Vagina (tissue), 2 donors: ENCODE results near the gene IGFLR1. TPM values are rescaled to one million over a fixed set of nuclear protein-coding genes. Genes with fewer than 3 reads are reported as not detected.

Source experiments
- DNase-seq, 2 donors: peaks; one replicate each; pipeline ENCODE4 v3.0.0-alpha.2; 2017; ENCODE audit errors: extremely low spot score in 2 of 2
- H3K27ac ChIP-seq: fragments of 200-600 bp; sonication (generic); one replicate; pipeline ENCODE4 v1.5.1; 2019
- H3K27me3 ChIP-seq: fragments of 200-600 bp; sonication (generic); one replicate; pipeline ENCODE4 v1.5.1; 2019
- H3K36me3 ChIP-seq, 2 donors: fragments of 200-600 bp; sonication (generic); one replicate each; pipeline ENCODE4 v1.5.1; 2017 to 2019
- H3K4me1 ChIP-seq: fragments of 200-600 bp; sonication (generic); one replicate; pipeline ENCODE4 v1.5.1; 2019
- H3K4me3 ChIP-seq, 2 donors: fragments of 200-600 bp; sonication (generic); 1 replicate in 1 of 2; 2 replicates in 1 of 2; pipeline ENCODE4 v1.5.1; 2016 to 2019
- H3K9me3 ChIP-seq: fragments of 200-600 bp; sonication (generic); one replicate; pipeline ENCODE4 v1.5.1; 2019
- POLR2A ChIP-seq, 2 donors: fragments of 450-650 bp; IDR thresholded peaks; one replicate each; pipeline ENCODE4 v1.6.1; 2017; ENCODE audit warnings: antibody characterized with exemption in 2 of 2, mild to moderate bottlenecking in 2 of 2, moderate library complexity in 2 of 2
- POLR2AphosphoS5 ChIP-seq, 2 donors: sonication (generic); formaldehyde crosslinking; IDR thresholded peaks; one replicate each; pipeline ENCODE4 v1.9.0; 2017; ENCODE audit warnings: antibody characterized with exemption in 2 of 2, mild to moderate bottlenecking in 2 of 2, low read depth in 1 of 2; ENCODE audit not compliant: insufficient read depth in 1 of 2
- intact Hi-C: fragments of 100-400 bp; cut with DNase I; formaldehyde crosslinking; loops from one replicate; pipeline ENCODE4 v1.15.1; 2023
- total RNA-seq: library from RNA; depleted of rRNA; stranded (reverse); fragments of >200 nt; gene quantifications from one replicate; pipeline ENCODE4 v1.2.3, GENCODE V29; 2016
- TF ChIP-seq, protein P1 (sequence below), 3 experiments: fragments of 450-650 bp in 2 of 3; fragments of 200-600 bp in 1 of 3; sonication (generic) in 1 of 3; IDR thresholded peaks; one replicate each; pipeline ENCODE4 v1.5.1; 2017 to 2019; ENCODE audit warnings: antibody characterized with exemption in 3 of 3, mild to moderate bottlenecking in 2 of 3, moderate library complexity in 2 of 3

The IGFLR1 gene
- total RNA-seq, 1 donor from 2014 or later: 7.4 TPM

DNA sequence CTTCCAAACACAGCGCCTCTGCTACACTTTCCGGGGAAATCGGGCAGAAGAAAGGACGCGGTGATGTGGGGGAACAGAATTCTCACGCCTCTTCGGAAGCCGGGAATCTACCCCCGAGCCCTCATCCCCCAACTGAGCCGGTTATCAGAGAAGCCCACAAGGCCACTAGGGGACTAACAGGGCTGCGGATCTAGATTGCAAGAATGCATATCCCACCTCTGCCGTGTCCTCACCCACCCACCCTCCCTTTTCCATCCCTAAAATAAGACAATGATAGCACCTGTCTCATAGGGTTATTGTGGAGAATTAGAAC, 1.1 kb downstream of the IGFLR1 start:
- intact Hi-C loops: no loop called here
- Histone ChIP-seq H3K4me3 (peak overlapping the region; percentile 64 to 66), H3K27ac (peak overlapping the region; percentile 66), H3K27me3 (no peaks in the 10 kb centered on the region), H3K9me3 (no peaks in the 10 kb centered on the region), H3K36me3 (peaks cover 0 to 25% of the 10 kb centered on the region in 2 donors), H3K4me1 (peaks cover 31% of the 10 kb centered on the region)
- DNase-seq: no peak
- TF ChIP-seq, protein P1, sequence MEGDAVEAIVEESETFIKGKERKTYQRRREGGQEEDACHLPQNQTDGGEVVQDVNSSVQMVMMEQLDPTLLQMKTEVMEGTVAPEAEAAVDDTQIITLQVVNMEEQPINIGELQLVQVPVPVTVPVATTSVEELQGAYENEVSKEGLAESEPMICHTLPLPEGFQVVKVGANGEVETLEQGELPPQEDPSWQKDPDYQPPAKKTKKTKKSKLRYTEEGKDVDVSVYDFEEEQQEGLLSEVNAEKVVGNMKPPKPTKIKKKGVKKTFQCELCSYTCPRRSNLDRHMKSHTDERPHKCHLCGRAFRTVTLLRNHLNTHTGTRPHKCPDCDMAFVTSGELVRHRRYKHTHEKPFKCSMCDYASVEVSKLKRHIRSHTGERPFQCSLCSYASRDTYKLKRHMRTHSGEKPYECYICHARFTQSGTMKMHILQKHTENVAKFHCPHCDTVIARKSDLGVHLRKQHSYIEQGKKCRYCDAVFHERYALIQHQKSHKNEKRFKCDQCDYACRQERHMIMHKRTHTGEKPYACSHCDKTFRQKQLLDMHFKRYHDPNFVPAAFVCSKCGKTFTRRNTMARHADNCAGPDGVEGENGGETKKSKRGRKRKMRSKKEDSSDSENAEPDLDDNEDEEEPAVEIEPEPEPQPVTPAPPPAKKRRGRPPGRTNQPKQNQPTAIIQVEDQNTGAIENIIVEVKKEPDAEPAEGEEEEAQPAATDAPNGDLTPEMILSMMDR (IDR thresholded peaks at IDR 0.05): no peak
- TF ChIP-seq POLR2A (IDR thresholded peaks at IDR 0.05) (no peak), POLR2AphosphoS5 (IDR thresholded peaks at IDR 0.05; ENCODE audit: insufficient read depth in 1 of 2, low read depth in 1 of 2) (no peak)

DNA sequence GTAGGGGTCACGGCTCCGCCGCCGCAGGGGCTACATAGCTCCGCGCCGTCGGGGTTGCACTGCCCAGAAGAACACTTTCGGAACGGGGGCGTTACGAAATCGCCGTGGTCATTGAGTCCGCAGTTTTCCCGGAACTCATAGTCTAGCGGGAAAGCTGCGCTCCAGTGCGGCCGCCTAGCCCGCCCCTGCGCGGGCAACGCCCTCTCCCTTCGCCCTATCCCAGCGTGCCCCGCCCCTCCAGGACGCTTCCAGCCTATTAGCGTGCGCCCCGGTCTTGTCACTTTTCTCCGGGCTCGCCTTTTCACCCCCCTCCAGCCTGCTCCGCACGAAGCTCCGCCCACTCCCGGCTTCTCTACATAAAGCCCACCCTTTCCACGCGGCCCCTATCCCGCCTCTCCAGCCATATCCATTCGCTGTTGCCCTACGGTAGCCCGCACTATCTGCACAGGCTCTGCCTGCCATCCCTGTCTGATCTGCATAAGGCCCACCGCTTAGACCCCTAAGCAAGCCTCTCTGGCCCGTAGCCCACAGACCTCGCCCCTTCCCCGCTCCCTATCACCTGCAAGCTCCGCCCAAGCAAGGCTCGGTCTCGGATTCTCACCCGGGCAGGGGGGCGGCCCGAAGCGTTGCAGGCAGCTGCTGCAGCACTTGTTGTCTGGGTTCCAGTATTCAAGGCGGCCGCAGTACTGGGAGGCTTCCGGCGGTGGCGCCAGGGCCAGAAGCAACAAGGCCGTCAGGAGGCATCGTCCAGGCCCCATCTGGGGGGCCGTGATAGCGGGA, 1.6 kb downstream of the IGFLR1 start:
- intact Hi-C loops: no loop called here
- peaks cover 0 to 25% of the 10 kb centered on the region in 2 donors for H3K36me3 ChIP-seq
- H3K4me3 ChIP-seq: peak overlapping the region; percentile 64 to 66
- TF ChIP-seq, protein P1 (IDR thresholded peaks at IDR 0.05): no peak
- no peak for TF ChIP-seq POLR2A (IDR thresholded peaks at IDR 0.05)
- peak; percentile 83 to 88 for TF ChIP-seq POLR2AphosphoS5 (IDR thresholded peaks at IDR 0.05; ENCODE audit: insufficient read depth in 1 of 2, low read depth in 1 of 2)
- H3K9me3 ChIP-seq: no peaks in the 10 kb centered on the region
- peak overlapping the region; percentile 66 for H3K27ac ChIP-seq
- H3K27me3 ChIP-seq: no peaks in the 10 kb centered on the region
- H3K4me1 ChIP-seq: peaks cover 25% of the 10 kb centered on the region
- peak in 1 of 2 donors; percentile 97 for DNase-seq

DNA sequence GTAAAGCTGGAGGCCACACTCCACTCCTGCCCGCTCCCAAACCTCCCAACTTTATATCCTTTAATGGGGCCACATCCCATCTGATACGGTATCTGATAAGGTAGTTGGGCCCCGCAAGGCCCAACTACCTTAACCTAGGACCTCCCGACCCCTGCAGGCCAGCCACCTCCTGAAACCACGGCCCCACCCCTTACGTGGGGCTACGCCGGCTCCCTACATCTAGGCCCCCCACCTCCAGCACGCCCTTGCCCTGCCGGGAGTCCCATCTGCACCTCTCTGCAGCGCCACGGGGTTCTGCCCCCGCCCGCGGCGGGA, 2.2 kb downstream of the IGFLR1 start:
- peaks cover 0 to 27% of the 10 kb centered on the region in 2 donors for H3K36me3 ChIP-seq
- no peaks in the 10 kb centered on the region for H3K27me3 ChIP-seq
- peak overlapping the region; percentile 66 for H3K27ac ChIP-seq
- peak in 1 of 2 donors; percentile 16 for TF ChIP-seq POLR2A (IDR thresholded peaks at IDR 0.05)
- TF ChIP-seq POLR2AphosphoS5 (IDR thresholded peaks at IDR 0.05; ENCODE audit: insufficient read depth in 1 of 2, low read depth in 1 of 2): no peak
- intact Hi-C loops: no loop called here
- no peak for DNase-seq
- H3K9me3 ChIP-seq: no peaks in the 10 kb centered on the region
- H3K4me3 ChIP-seq: peak overlapping the region; percentile 64 to 66
- H3K4me1 ChIP-seq: peaks cover 25% of the 10 kb centered on the region

DNA sequence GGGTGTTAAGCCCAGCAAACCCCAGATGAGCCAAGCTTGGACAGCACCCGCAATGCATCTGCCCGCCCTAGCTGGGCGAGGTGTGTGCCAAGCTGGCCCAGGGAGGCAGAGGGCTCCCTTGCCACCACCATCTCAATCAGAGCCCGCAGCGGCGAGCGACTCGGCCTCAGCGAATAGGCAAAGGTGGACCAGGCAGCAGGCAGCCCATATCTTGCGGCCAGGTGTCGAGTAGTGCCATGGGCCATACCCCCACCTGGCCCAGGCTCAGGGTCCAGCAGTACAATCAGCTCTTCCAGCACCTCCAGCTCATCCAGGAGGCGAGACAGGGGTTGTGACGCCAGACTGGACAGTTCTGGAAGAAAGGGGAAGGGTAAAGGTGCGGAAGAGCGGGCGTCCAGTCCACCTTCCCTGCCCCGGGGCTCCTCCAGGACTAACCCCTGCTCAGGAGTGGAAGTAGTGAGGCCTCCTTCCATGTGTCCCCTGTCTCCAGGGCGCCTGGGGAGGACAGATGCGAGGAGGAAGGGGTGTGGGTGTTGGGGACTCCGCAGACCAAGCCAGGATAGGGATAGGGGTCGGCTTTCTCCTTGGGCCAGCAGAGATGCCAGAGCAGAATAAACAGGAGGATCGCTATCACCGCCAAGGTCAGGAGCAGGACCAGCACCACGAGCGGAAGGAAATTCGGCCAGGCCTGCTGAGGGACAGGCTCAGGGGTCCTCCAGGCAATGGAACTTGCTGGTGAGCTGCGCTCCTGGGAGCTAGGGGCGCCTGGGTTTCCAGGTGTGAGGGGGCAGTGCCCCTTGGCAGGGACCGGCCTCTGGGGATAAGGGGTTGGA, 2.8 kb downstream of the IGFLR1 start:
- Histone ChIP-seq H3K27ac (peak overlapping the region; percentile 66), H3K27me3 (no peaks in the 10 kb centered on the region), H3K4me3 (peak overlapping the region; percentile 64 to 66), H3K4me1 (peaks cover 23% of the 10 kb centered on the region), H3K36me3 (peaks cover 0 to 29% of the 10 kb centered on the region in 2 donors), H3K9me3 (no peaks in the 10 kb centered on the region)
- no peak for DNase-seq
- intact Hi-C loops: loop anchor here (2.0 kb wide), 1 partner anchor 45 kb away; no protein-coding TSS in a partner anchor
- TF ChIP-seq POLR2AphosphoS5 (IDR thresholded peaks at IDR 0.05; ENCODE audit: insufficient read depth in 1 of 2, low read depth in 1 of 2) (no peak), POLR2A (IDR thresholded peaks at IDR 0.05) (no peak)
- TF ChIP-seq, protein P1 (IDR thresholded peaks at IDR 0.05): no peak

DNA sequence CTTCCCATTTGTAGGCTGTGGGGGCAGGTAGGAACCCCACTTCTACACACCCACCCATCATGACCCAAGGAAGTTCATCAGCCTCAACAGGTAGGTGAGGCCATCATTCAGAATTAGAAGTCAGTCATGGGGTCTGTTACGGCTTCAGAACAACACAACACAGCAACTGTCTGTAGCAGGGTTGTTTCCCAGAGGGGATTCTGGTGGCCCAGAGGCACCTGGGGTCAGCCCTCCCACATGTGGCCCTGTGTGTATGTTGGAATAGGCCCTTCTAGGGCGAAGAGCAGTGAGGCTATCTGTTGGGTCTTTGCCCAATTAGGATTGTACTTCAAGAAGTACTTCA, 3.4 kb downstream of the IGFLR1 start:
- no peak overlapping the region for H3K27ac ChIP-seq
- no peaks in the 10 kb centered on the region for H3K9me3 ChIP-seq
- intact Hi-C loops: loop anchor here (2.0 kb wide), 1 partner anchor 44 kb away; no protein-coding TSS in a partner anchor
- peaks cover 0 to 29% of the 10 kb centered on the region in 2 donors for H3K36me3 ChIP-seq
- DNase-seq: no peak
- no peaks in the 10 kb centered on the region for H3K27me3 ChIP-seq
- no peak for TF ChIP-seq POLR2AphosphoS5 (IDR thresholded peaks at IDR 0.05; ENCODE audit: insufficient read depth in 1 of 2, low read depth in 1 of 2)
- TF ChIP-seq POLR2A (IDR thresholded peaks at IDR 0.05): no peak
- TF ChIP-seq, protein P1 (IDR thresholded peaks at IDR 0.05): no peak
- no peak overlapping the region for H3K4me3 ChIP-seq
- H3K4me1 ChIP-seq: peaks cover 17% of the 10 kb centered on the region
